ENCODE measurements around the gene GPR132. TPM values are rescaled to one million over a fixed set of nuclear protein-coding genes. Genes with fewer than 3 reads are reported as not detected.
A peak's percentile ranks its signal among the peaks of the same experiment; 100 is the strongest.

GPR132 gene
- total and polyA plus RNA-seq, 7 donors = 0.60 to 8.4 (median 1.9) TPM

- peaks cover 0 to 20% (median 0%) of the 10 kb centered on the region in 3 donors for H3K27me3 ChIP-seq
Observed at GRCh38 chr14:105105158-105105557, 39.9 kb upstream of the GPR132 start.

GRCh38 chr14:105102893-105103292, 37.7 kb upstream of the GPR132 start:
- H3K4me1 ChIP-seq = no peaks in the 10 kb centered on the region
- no peak overlapping the region for H3K4me3 ChIP-seq
- no peak overlapping the region for H3K27ac ChIP-seq
- WGBS, 2 donors = 90 to 96% methylated on average over 3 of the region's 3 CpGs
- no peaks in the 10 kb centered on the region for H3K36me3 ChIP-seq
- peaks cover 0 to 20% (median 0%) of the 10 kb centered on the region in 3 donors for H3K27me3 ChIP-seq
- intact Hi-C loops (cut with DNase I) = no loop called here
- no peak for TF ChIP-seq POLR2A (IDR thresholded peaks at IDR 0.05)
- no peak for TF ChIP-seq EP300 (IDR thresholded peaks at IDR 0.05)
- TF ChIP-seq POLR2AphosphoS5 (IDR thresholded peaks at IDR 0.05) = no peak
- no peak for TF ChIP-seq CTCF (IDR thresholded peaks at IDR 0.05)
- peak; percentile 3 for DNase-seq
- H3K9me3 ChIP-seq = peaks cover 0 to 3% (median 0%) of the 10 kb centered on the region in 4 donors

More at GRCh38 chr14:105105158-105105557, 39.9 kb upstream of the GPR132 start:
- intact Hi-C loops (cut with DNase I) = no loop called here
- 27 to 57% methylated on average over 7 of the region's 7 CpGs for WGBS, 2 donors
- no peak for TF ChIP-seq CTCF (IDR thresholded peaks at IDR 0.05)
- TF ChIP-seq POLR2AphosphoS5 (IDR thresholded peaks at IDR 0.05) = no peak
- no peak for TF ChIP-seq EP300 (IDR thresholded peaks at IDR 0.05)
- no peak for TF ChIP-seq POLR2A (IDR thresholded peaks at IDR 0.05)
- no peak for DNase-seq
- Histone ChIP-seq H3K36me3 (no peaks in the 10 kb centered on the region), H3K27ac (no peak overlapping the region), H3K9me3 (no peaks in the 10 kb centered on the region), H3K4me1 (no peaks in the 10 kb centered on the region), H3K4me3 (no peak overlapping the region)

GRCh38 chr14:105102361-105102870, 37.2 kb upstream of the GPR132 start:
- Histone ChIP-seq H3K9me3 (peaks cover 0 to 3% (median 0%) of the 10 kb centered on the region in 4 donors), H3K27ac (no peak overlapping the region), H3K4me3 (no peak overlapping the region), H3K4me1 (no peaks in the 10 kb centered on the region), H3K27me3 (peaks cover 0 to 18% (median 0%) of the 10 kb centered on the region in 3 donors), H3K36me3 (no peaks in the 10 kb centered on the region)
- WGBS, 2 donors = 93 to 95% methylated on average over 7 of the region's 7 CpGs
- intact Hi-C loops (cut with DNase I) = no loop called here
- peak; percentile 7 for DNase-seq
- TF ChIP-seq EP300 (IDR thresholded peaks at IDR 0.05) = no peak
- TF ChIP-seq POLR2AphosphoS5 (IDR thresholded peaks at IDR 0.05) = no peak
- no peak for TF ChIP-seq POLR2A (IDR thresholded peaks at IDR 0.05)
- no peak for TF ChIP-seq CTCF (IDR thresholded peaks at IDR 0.05)

DNA sequence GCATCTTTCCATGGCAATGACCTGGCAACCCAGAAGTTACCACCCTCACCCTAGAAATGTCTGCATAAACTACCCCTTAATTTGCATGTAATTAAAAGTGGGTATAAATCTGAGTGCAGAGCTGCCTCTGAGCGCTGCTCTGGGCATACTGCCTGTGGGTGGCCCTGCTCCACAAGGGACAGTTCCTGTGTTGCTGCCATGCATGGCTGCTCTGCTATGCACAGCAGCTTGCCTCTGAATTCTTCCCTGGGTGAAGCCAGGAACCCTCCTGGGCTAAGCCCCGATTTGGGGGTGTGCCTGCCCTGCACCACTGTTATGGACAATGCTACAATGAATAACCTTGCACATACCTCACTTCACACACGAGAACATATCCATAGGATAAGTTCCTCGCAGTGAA, 35.7 kb upstream of the GPR132 start:
- Histone ChIP-seq H3K4me3 (no peak overlapping the region), H3K4me1 (no peaks in the 10 kb centered on the region), H3K36me3 (no peaks in the 10 kb centered on the region), H3K27ac (no peak overlapping the region), H3K27me3 (peaks cover 0 to 15% (median 0%) of the 10 kb centered on the region in 3 donors), H3K9me3 (peaks cover 0 to 3% (median 0%) of the 10 kb centered on the region in 4 donors)
- no peak for DNase-seq
- WGBS, 2 donors = 92 to 93% methylated on average over 4 of the region's 4 CpGs
- no peak for TF ChIP-seq POLR2A (IDR thresholded peaks at IDR 0.05)
- no peak for TF ChIP-seq CTCF (IDR thresholded peaks at IDR 0.05)
- TF ChIP-seq POLR2AphosphoS5 (IDR thresholded peaks at IDR 0.05) = no peak
- no peak for TF ChIP-seq EP300 (IDR thresholded peaks at IDR 0.05)
- intact Hi-C loops (cut with DNase I) = no loop called here

- no peak overlapping the region for H3K4me3 ChIP-seq
- H3K27ac ChIP-seq = no peak overlapping the region
- WGBS, 2 donors = 84 to 88% methylated on average over 6 of the region's 6 CpGs
- intact Hi-C loops (cut with DNase I) = no loop called here
- H3K27me3 ChIP-seq = peaks cover 0 to 7% (median 0%) of the 10 kb centered on the region in 3 donors
- H3K4me1 ChIP-seq = no peaks in the 10 kb centered on the region
- no peak for DNase-seq
- no peaks in the 10 kb centered on the region for H3K36me3 ChIP-seq
- TF ChIP-seq EP300 (IDR thresholded peaks at IDR 0.05) (no peak), POLR2A (IDR thresholded peaks at IDR 0.05) (no peak), CTCF (IDR thresholded peaks at IDR 0.05) (no peak), POLR2AphosphoS5 (IDR thresholded peaks at IDR 0.05) (no peak)
- peaks cover 0 to 3% (median 0%) of the 10 kb centered on the region in 4 donors for H3K9me3 ChIP-seq
Observed at GRCh38 chr14:105099778-105100177, 34.5 kb upstream of the GPR132 start.
